ENCODE data around the gene FANCC. TPM values are rescaled to one million over a fixed set of nuclear protein-coding genes. Genes with fewer than 3 reads are reported as not detected.

FANCC gene
- total RNA-seq, 2 donors from 2014 or later = 10.5 to 23.6 TPM

- intact Hi-C loops (cut with DNase I) = no loop called here
- Histone ChIP-seq H3K4me3 (no peak overlapping the region), H3K27ac (no peak overlapping the region), H3K27me3 (no peaks in the 10 kb centered on the region), H3K4me1 (no peaks in the 10 kb centered on the region), H3K36me3 (no peaks in the 10 kb centered on the region), H3K9ac (ENCODE audit: low read depth in 2 of 2, low read length in 2 of 2) (no peak overlapping the region), H3K9me3 (no peaks in the 10 kb centered on the region)
- no peak for TF ChIP-seq CTCF (IDR thresholded peaks at IDR 0.05)
- DNase-seq = no peak
Observed at GRCh38 chr9:95357316-95357715, 39.8 kb upstream of the FANCC start.

- H3K4me1 ChIP-seq = no peaks in the 10 kb centered on the region
- H3K9ac ChIP-seq (ENCODE audit: low read depth in 2 of 2, low read length in 2 of 2) = no peak overlapping the region
- no peak overlapping the region for H3K4me3 ChIP-seq
- intact Hi-C loops (cut with DNase I) = no loop called here
- no peak for DNase-seq
- H3K9me3 ChIP-seq = no peaks in the 10 kb centered on the region
- H3K27ac ChIP-seq = no peak overlapping the region
- TF ChIP-seq CTCF (IDR thresholded peaks at IDR 0.05) = no peak
- H3K27me3 ChIP-seq = no peaks in the 10 kb centered on the region
- H3K36me3 ChIP-seq = no peaks in the 10 kb centered on the region
Observed at GRCh38 chr9:95355500-95355899, 38.0 kb upstream of the FANCC start.

DNA sequence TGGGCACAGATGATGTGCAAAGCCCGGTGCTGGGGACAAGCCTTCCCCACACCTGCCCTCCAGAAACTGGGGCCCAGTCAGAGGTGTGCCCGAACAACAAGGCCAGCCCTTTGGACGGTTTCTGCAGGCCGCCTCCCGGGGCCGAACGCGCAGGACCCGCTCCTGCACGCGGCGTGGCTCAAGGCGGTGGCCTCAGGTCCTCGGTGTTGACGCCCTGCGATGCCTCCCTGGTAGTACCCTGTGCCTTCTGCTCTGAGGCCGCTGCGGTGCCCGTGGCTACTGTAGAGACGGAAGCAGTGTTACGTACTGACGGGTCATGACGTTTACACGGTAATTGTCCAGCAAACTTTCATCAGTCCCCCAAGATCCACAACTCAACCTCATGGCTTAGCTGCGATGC is 33.5 kb upstream of the FANCC start:
- H3K9ac ChIP-seq (ENCODE audit: low read depth in 2 of 2, low read length in 2 of 2) = no peak overlapping the region
- no peak for TF ChIP-seq CTCF (IDR thresholded peaks at IDR 0.05)
- no peak overlapping the region for H3K4me3 ChIP-seq
- no peak for DNase-seq
- intact Hi-C loops (cut with DNase I) = no loop called here
- peaks cover 7% of the 10 kb centered on the region for H3K4me1 ChIP-seq
- no peak overlapping the region for H3K27ac ChIP-seq
- no peaks in the 10 kb centered on the region for H3K9me3 ChIP-seq
- no peaks in the 10 kb centered on the region for H3K36me3 ChIP-seq
- H3K27me3 ChIP-seq = peaks cover 17% of the 10 kb centered on the region

DNA sequence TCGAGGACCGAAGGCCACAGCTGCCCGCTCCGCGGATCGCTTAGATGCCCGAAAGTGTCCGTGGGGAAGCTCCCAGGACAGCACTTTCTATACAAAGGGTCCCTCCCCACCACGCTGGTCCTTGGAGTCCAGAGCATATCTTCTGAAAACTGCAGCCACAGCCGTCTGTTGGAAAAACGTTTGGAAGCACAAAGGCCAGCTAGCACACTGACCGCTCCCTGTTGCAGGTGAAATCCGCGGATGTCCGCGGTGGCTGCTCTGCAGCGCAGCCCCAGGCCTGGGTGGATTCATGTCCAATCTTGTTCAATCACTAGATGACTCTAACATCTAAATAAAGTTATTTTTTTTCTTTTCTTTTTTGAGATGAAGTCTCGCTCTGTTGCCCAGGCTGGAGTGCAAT is 32.8 kb upstream of the FANCC start:
- Histone ChIP-seq H3K4me3 (no peak overlapping the region), H3K27ac (no peak overlapping the region), H3K9ac (ENCODE audit: low read depth in 2 of 2, low read length in 2 of 2) (no peak overlapping the region), H3K4me1 (peaks cover 7% of the 10 kb centered on the region), H3K27me3 (peaks cover 17% of the 10 kb centered on the region), H3K36me3 (no peaks in the 10 kb centered on the region), H3K9me3 (no peaks in the 10 kb centered on the region)
- DNase-seq = no peak
- intact Hi-C loops (cut with DNase I) = no loop called here
- TF ChIP-seq CTCF (IDR thresholded peaks at IDR 0.05) = no peak

DNA sequence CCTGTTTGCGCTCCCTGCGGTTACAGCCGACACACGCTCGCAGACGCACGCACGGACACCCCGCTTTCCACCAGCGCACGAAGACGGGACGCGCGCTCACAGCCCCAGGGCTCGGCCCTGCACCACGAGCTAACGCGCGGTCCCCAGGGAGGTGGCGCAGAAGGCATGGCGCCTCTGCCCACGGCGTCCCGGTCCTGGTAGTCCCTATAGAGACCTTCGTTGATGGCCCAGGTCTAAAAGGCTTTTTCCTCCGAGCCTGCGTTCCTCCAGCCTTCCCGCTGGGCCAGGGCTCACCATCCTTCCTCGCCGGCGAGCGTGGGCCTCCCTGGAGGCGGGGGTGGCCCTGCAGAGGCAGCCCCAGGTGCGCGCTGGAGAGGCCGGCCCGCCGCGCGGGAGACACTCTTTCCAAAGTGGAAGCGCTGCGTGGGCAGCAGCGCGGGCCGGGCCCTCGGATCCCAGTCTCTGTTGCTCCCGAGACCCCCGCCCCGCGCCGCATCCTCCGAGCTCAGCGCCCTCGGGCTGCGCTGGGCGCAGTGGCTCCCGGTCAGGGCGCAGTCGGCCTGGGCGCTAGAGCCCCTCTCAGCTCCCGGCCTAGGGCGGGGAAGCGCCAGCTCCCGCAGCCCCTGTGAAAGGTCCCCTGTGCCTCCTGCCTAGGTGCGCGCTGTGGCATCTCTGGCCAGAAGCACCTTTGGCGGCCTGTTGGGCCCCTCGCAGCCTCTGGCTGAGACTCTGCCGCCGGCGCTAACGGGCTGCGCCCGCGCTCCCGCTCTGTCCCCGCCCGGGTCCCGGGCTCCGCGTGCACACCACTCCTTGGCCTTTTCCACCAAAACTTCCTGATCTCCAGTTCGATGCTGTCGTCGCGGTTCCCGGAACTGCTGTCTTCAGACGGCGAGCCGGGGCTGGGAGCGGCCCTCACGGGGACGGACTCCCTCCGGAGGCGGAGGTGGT is 31.9 kb upstream of the FANCC start:
- TF ChIP-seq CTCF (IDR thresholded peaks at IDR 0.05) = no peak
- H3K27me3 ChIP-seq = peaks cover 17% of the 10 kb centered on the region
- no peak overlapping the region for H3K9ac ChIP-seq (ENCODE audit: low read depth in 2 of 2, low read length in 2 of 2)
- H3K4me1 ChIP-seq = peaks cover 7% of the 10 kb centered on the region
- no peak overlapping the region for H3K27ac ChIP-seq
- H3K4me3 ChIP-seq = peak overlapping the region; percentile 30
- no peaks in the 10 kb centered on the region for H3K9me3 ChIP-seq
- no peaks in the 10 kb centered on the region for H3K36me3 ChIP-seq
- intact Hi-C loops (cut with DNase I) = no loop called here
- DNase-seq = no peak
